H9 (cell line): ENCODE measurements around the gene PHF10. TPM values are rescaled to one million over a fixed set of nuclear protein-coding genes. Genes with fewer than 3 reads are reported as not detected.

Experiments
- DNase-seq: peaks from one replicate; pipeline ENCODE4 v3.0.0-alpha.2; 2017
- H2AFZ ChIP-seq: one replicate; pipeline ENCODE4 v1.6.1; 2013; ENCODE audit warnings: mild to moderate bottlenecking, low read length, control low read depth, moderate library complexity
- H2AK5ac ChIP-seq: 2 replicates; pipeline ENCODE4 v1.6.1; 2013; ENCODE audit warnings: low read length, control low read depth, mixed read lengths; ENCODE audit not compliant: insufficient read length
- H2BK120ac ChIP-seq: one replicate; pipeline ENCODE4 v1.6.1; 2013; ENCODE audit warnings: low read depth, mild to moderate bottlenecking, low read length, control low read depth, inconsistent platforms; ENCODE audit not compliant: poor library complexity, severe bottlenecking
- H2BK12ac ChIP-seq: 2 replicates; pipeline ENCODE4 v1.6.1; 2013; ENCODE audit warnings: low read length, control low read depth, mixed read lengths, low read depth; ENCODE audit not compliant: insufficient read length
- H2BK15ac ChIP-seq: 2 replicates; pipeline ENCODE4 v1.6.1; 2013; ENCODE audit warnings: low read depth, low read length, control low read depth
- H2BK20ac ChIP-seq: one replicate; pipeline ENCODE4 v1.6.1; 2013; ENCODE audit warnings: low read depth, mild to moderate bottlenecking, low read length, control low read depth, inconsistent platforms; ENCODE audit not compliant: poor library complexity, severe bottlenecking
- H2BK5ac ChIP-seq: 2 replicates; pipeline ENCODE4 v1.6.1; 2013; ENCODE audit warnings: low read length, control low read depth, mixed read lengths; ENCODE audit not compliant: insufficient read length
- H3K14ac ChIP-seq: 2 replicates; pipeline ENCODE4 v1.6.1; 2013; ENCODE audit warnings: low read length, control low read depth; ENCODE audit not compliant: insufficient read depth
- H3K18ac ChIP-seq: 2 replicates; pipeline ENCODE4 v1.6.1; 2013; ENCODE audit warnings: low read depth, mild to moderate bottlenecking, mixed read lengths, low read length, control low read depth; ENCODE audit not compliant: insufficient read length
- H3K23ac ChIP-seq: 2 replicates; pipeline ENCODE4 v1.6.1; 2013; ENCODE audit warnings: low read length, control low read depth, mixed read lengths, low read depth; ENCODE audit not compliant: insufficient read length
- H3K23me2 ChIP-seq: 2 replicates; pipeline ENCODE4 v1.6.1; 2013; ENCODE audit warnings: low read depth, mild to moderate bottlenecking, mixed read lengths, low read length, control low read depth; ENCODE audit not compliant: insufficient read length, poor library complexity, severe bottlenecking
- H3K27ac ChIP-seq: 2 replicates; pipeline ENCODE4 v1.5.1; 2013; ENCODE audit warnings: low read length, control low read depth, mixed read lengths, low read depth; ENCODE audit not compliant: insufficient read length
- H3K27me3 ChIP-seq: 2 replicates; pipeline ENCODE4 v1.6.1; 2013; ENCODE audit warnings: low read length, control low read depth, inconsistent platforms; ENCODE audit not compliant: insufficient read depth
- H3K4ac ChIP-seq: 2 replicates; pipeline ENCODE4 v1.6.1; 2013; ENCODE audit warnings: low read depth, mild to moderate bottlenecking, control low read depth, inconsistent platforms, low read length, moderate library complexity
- H3K4me1 ChIP-seq: 2 replicates; pipeline ENCODE4 v1.6.1; 2013; ENCODE audit warnings: low read length, control low read depth, inconsistent platforms; ENCODE audit not compliant: insufficient read depth
- H3K4me2 ChIP-seq: 2 replicates; pipeline ENCODE4 v1.6.1; 2013; ENCODE audit warnings: low read length, control low read depth, mixed read lengths; ENCODE audit not compliant: insufficient read length, insufficient read depth
- H3K56ac ChIP-seq: 2 replicates; pipeline ENCODE4 v1.6.1; 2013; ENCODE audit warnings: low read depth, mild to moderate bottlenecking, mixed read lengths, low read length, control low read depth; ENCODE audit not compliant: insufficient read length
- H3K79me1 ChIP-seq: 2 replicates; pipeline ENCODE4 v1.6.1; 2013; ENCODE audit warnings: low read depth, mild to moderate bottlenecking, moderate library complexity, low read length, control low read depth, inconsistent platforms; ENCODE audit not compliant: insufficient read depth, poor library complexity, severe bottlenecking
- H3K79me2 ChIP-seq: 2 replicates; pipeline ENCODE4 v1.6.1; 2013; ENCODE audit warnings: low read length, control low read depth, inconsistent platforms; ENCODE audit not compliant: insufficient read depth
- H3K9ac ChIP-seq: 2 replicates; pipeline ENCODE4 v1.6.1; 2013; ENCODE audit warnings: low read length, control low read depth, mixed read lengths; ENCODE audit not compliant: insufficient read length; ENCODE audit errors: extremely low read depth
- H3K9me3 ChIP-seq: one replicate; pipeline ENCODE4 v1.6.1; 2013; ENCODE audit warnings: low read depth, low read length, inconsistent platforms; ENCODE audit not compliant: control insufficient read depth
- H3T11ph ChIP-seq: one replicate; pipeline ENCODE4 v1.6.1; 2013; ENCODE audit warnings: mild to moderate bottlenecking, low read length, control low read depth, inconsistent platforms
- H4K20me1 ChIP-seq: one replicate; pipeline ENCODE4 v1.6.1; 2013; ENCODE audit not compliant: control insufficient read depth, insufficient read length, insufficient read depth
- H4K5ac ChIP-seq: 2 replicates; pipeline ENCODE4 v1.6.1; 2013; ENCODE audit warnings: low read depth, mild to moderate bottlenecking, mixed read lengths, low read length, control low read depth; ENCODE audit not compliant: insufficient read length
- H4K8ac ChIP-seq: replicated peaks from 2 replicates; pipeline ENCODE4 v1.6.1; 2013; ENCODE audit warnings: low read length, control low read depth, mixed read lengths, low read depth; ENCODE audit not compliant: insufficient read length
- H4K91ac ChIP-seq: 2 replicates; pipeline ENCODE4 v1.6.1; 2013; ENCODE audit warnings: low read depth, mild to moderate bottlenecking, moderate library complexity, mixed read lengths, low read length, control low read depth; ENCODE audit not compliant: insufficient read length
- H3K27ac Mint-ChIP-seq, 3 experiments: 2 replicates in 2 of 3; 3 replicates in 1 of 3; pipeline ENCODE4 v1.8.0; 2020 to 2021; ENCODE audit warnings: mixed read lengths in 3 of 3, mild to moderate bottlenecking in 1 of 3, moderate library complexity in 1 of 3
- H3K27me3 Mint-ChIP-seq: 2 replicates; pipeline ENCODE4 v1.8.0; 2021; ENCODE audit warnings: low read depth, mild to moderate bottlenecking, moderate library complexity, mixed read lengths
- H3K36me3 Mint-ChIP-seq, 3 experiments: 2 replicates in 2 of 3; 3 replicates in 1 of 3; pipeline ENCODE4 v1.8.0; 2020 to 2021; ENCODE audit warnings: low read depth in 3 of 3, mixed read lengths in 3 of 3; ENCODE audit not compliant: insufficient read depth in 1 of 3
- H3K4me1 Mint-ChIP-seq, 2 experiments: 2 replicates each; pipeline ENCODE4 v1.8.0; 2020; ENCODE audit warnings: mixed read lengths in 2 of 2
- H3K4me3 Mint-ChIP-seq, 2 experiments: 2 replicates in 1 of 2; 3 replicates in 1 of 2; pipeline ENCODE4 v1.8.0; 2020 to 2021; ENCODE audit warnings: mild to moderate bottlenecking in 2 of 2, mixed read lengths in 2 of 2, moderate library complexity in 1 of 2
- H3K9me3 Mint-ChIP-seq, 2 experiments: 2 replicates in 1 of 2; 3 replicates in 1 of 2; pipeline ENCODE4 v1.8.0; 2020; ENCODE audit warnings: mild to moderate bottlenecking in 2 of 2, mixed read lengths in 2 of 2, moderate library complexity in 1 of 2
- CTCF ChIP-seq: fragments of 200-600 bp; sonication (generic); conservative IDR thresholded peaks from 3 replicates; pipeline ENCODE4 v1.8.0; 2021; ENCODE audit warnings: antibody characterized with exemption, mild to moderate bottlenecking
- WGBS: extraction: QIAGEN DNeasy Blood & Tissue Kit; methylation state at CpG from one replicate; pipeline ENCODE4 v1.1.7; 2013; ENCODE audit warnings: missing lambda C conversion rate, low lambda C conversion rate, mixed read lengths; ENCODE audit not compliant: insufficient read length; ENCODE audit errors: extremely low coverage; 5-methylcytosine and 5-hydroxymethylcytosine counted together
- total RNA-seq: library from RNA; stranded (reverse); gene quantifications from 2 replicates; pipeline ENCODE4 v1.2.1, GENCODE V29; 2021

The PHF10 gene
- total RNA-seq, 1 experiment from 2014 or later: 59.0 TPM

GRCh38 chr6:169675011-169675410 is 49.3 kb downstream of the PHF10 start:
- Histone ChIP-seq H4K8ac (no peak overlapping the region), H3K56ac (no peak overlapping the region), H2AK5ac (no peak overlapping the region), H3K4ac (no peak overlapping the region), H4K91ac (no peak overlapping the region), H2BK120ac (no peak overlapping the region), H3K79me1 (no peaks in the 10 kb centered on the region), H3K18ac (no peak overlapping the region), H3K27me3 (no peaks in the 10 kb centered on the region), H3T11ph (no peak overlapping the region), H2BK15ac (no peak overlapping the region), H2AFZ (no peak overlapping the region), H3K27ac (no peak overlapping the region), H3K9me3 (no peaks in the 10 kb centered on the region), H4K5ac (no peak overlapping the region), H2BK12ac (no peak overlapping the region), H3K14ac (no peak overlapping the region), H2BK20ac (no peak overlapping the region), H3K79me2 (no peaks in the 10 kb centered on the region), H3K4me2 (no peak overlapping the region), H3K4me1 (no peaks in the 10 kb centered on the region; the same call in 1 of the 2 replicates), H3K23ac (no peak overlapping the region), H3K23me2 (no peaks in the 10 kb centered on the region), H2BK5ac (no peak overlapping the region), H3K9ac (no peak overlapping the region), H4K20me1 (no peaks in the 10 kb centered on the region)
- H3K4me3 Mint-ChIP-seq: no peak overlapping the region
- no peaks in the 10 kb centered on the region for H3K27me3 Mint-ChIP-seq
- DNase-seq: no peak
- peak overlapping the region in 1 of 3 experiments; percentile 29; a peak in 1 of 7 replicates for H3K27ac Mint-ChIP-seq
- no peak for TF ChIP-seq CTCF
- H3K4me1 Mint-ChIP-seq: peaks cover 9% of the 10 kb centered on the region in 2 experiments
- peaks cover 40 to 64% (median 60%) of the 10 kb centered on the region in 3 experiments for H3K36me3 Mint-ChIP-seq
- WGBS: no CpG with 5 or more reads among the region's 3 CpGs
- no peaks in the 10 kb centered on the region for H3K9me3 Mint-ChIP-seq
